ENCODE measurements around the gene C17orf67. TPM values are rescaled to one million over a fixed set of nuclear protein-coding genes. Genes with fewer than 3 reads are reported as not detected.

Gene C17orf67
- total and polyA plus RNA-seq, 2 donors: 1.1 to 2.2 TPM

Small RNA genes lying within 50 kb of the gene (small RNA-seq; reads per million reads assigned to genes)
- gene RNU6-1158P: not detected

Other genes with a start within 250 kb of the C17orf67 start
- gene NOG, start 240.2 kb downstream of the C17orf67 start, total RNA-seq: 1.9 TPM
- gene NOG, start 240.2 kb downstream of the C17orf67 start, polyA plus RNA-seq: 1.5 TPM
- 20.4 TPM for gene DGKE, start 231 bp upstream of the C17orf67 start, total RNA-seq
- 2.9 TPM for gene DGKE, start 231 bp upstream of the C17orf67 start, polyA plus RNA-seq
- 17.1 TPM for gene TRIM25, start 80.1 kb upstream of the C17orf67 start, total RNA-seq
- gene TRIM25, start 80.1 kb upstream of the C17orf67 start, polyA plus RNA-seq: 17.7 TPM
- 20.3 TPM for gene COIL, start 127.1 kb upstream of the C17orf67 start, total RNA-seq
- 11.7 TPM for gene COIL, start 127.1 kb upstream of the C17orf67 start, polyA plus RNA-seq
- gene SCPEP1, start 144.2 kb upstream of the C17orf67 start, total RNA-seq: 22.9 TPM
- gene SCPEP1, start 144.2 kb upstream of the C17orf67 start, polyA plus RNA-seq: 89.4 TPM